Right lobe of liver (tissue), 6 donors: ENCODE measurements around the gene SYTL3. TPM values are rescaled to one million over a fixed set of nuclear protein-coding genes. Genes with fewer than 3 reads are reported as not detected.

Experiments
- ATAC-seq, 4 donors: fragments of 200-7000 bp; cut with Tn5 transposase; one replicate each; pipeline ENCODE4 v1.9.1; 2020; ENCODE audit warnings: mild to moderate bottlenecking in 4 of 4, moderate library complexity in 4 of 4
- DNase-seq, 3 donors: peaks; one replicate each; pipeline ENCODE4 v3.0.0-alpha.2; 2020
- H3K27ac ChIP-seq, 3 donors: fragments of 200-600 bp; one replicate each; pipeline ENCODE4 v1.8.0; 2022
- H3K27me3 ChIP-seq, 2 donors: fragments of 200-600 bp; one replicate each; pipeline ENCODE4 v1.8.0; 2022
- H3K36me3 ChIP-seq, 4 donors: fragments of 200-600 bp; sonication (generic) in 1 of 4; one replicate each; pipeline versions ENCODE4 v1.5.1 to v1.8.0; 2017 to 2022; ENCODE audit warnings: control low read depth in 1 of 4
- H3K4me1 ChIP-seq, 4 donors: fragments of 200-600 bp; sonication (generic) in 1 of 4; one replicate each; pipeline versions ENCODE4 v1.5.1 to v1.8.0; 2017 to 2022; ENCODE audit warnings: control low read depth in 1 of 4
- H3K4me3 ChIP-seq, 3 donors: fragments of 200-600 bp; one replicate each; pipeline ENCODE4 v1.8.0; 2022
- H3K9me3 ChIP-seq, 4 donors: fragments of 200-600 bp; sonication (generic) in 1 of 4; one replicate each; pipeline versions ENCODE4 v1.5.1 to v1.8.0; 2017 to 2022; ENCODE audit warnings: control low read depth in 1 of 4
- POLR2A ChIP-seq: fragments of 450-650 bp; IDR thresholded peaks from one replicate; pipeline ENCODE4 v1.6.1; 2017; ENCODE audit warnings: antibody characterized with exemption, mild to moderate bottlenecking
- WGBS: methylation state at CpG from one replicate; pipeline ENCODE4 v1.1.6; 2018; ENCODE audit warnings: low coverage, low lambda C conversion rate; ENCODE audit not compliant: insufficient coverage; ENCODE audit errors: missing lambda C conversion rate; 5-methylcytosine and 5-hydroxymethylcytosine counted together
- intact Hi-C, 2 donors: fragments of 100-400 bp; cut with DNase I; formaldehyde crosslinking; loops; one replicate each; pipeline versions ENCODE4 v1.11.2 to v1.14.1; 2022
- total RNA-seq, 6 experiments: library from RNA; depleted of rRNA in 2 of 6; stranded (reverse); fragments of >200 nt in 2 of 6; fragmentation: NEBNext Ultra II Directional in 3 of 6; extraction: Animal tissue kit (Norgen Biotek cat#: 25700) in 3 of 6; gene quantifications; one replicate each; pipeline versions ENCODE4 v1.1.0 to v1.2.4, GENCODE V29; 2016 to 2023
- TF ChIP-seq, protein P1 (sequence below), 4 donors: fragments of 200-600 bp in 3 of 4; fragments of 450-650 bp in 1 of 4; IDR thresholded peaks; one replicate each; pipeline versions ENCODE4 v1.5.1 to v1.8.0; 2016 to 2022; ENCODE audit warnings: antibody characterized with exemption in 4 of 4, mild to moderate bottlenecking in 2 of 4
- donor health status: DM: no; HTN: yes; CAD: no.
- donor health status: DM: no; HTN: no; CAD: no.
- donor health status: DM: no; HTN: no; CAD: no.
- donor health status: DM: no; HTN: yes; CAD: no.
- donor health status: DM: no; HTN: yes; CAD: no.

SYTL3 gene
- total RNA-seq, 6 experiments from 2014 or later: 0.66 to 1.7 (median 1.0) TPM

DNA sequence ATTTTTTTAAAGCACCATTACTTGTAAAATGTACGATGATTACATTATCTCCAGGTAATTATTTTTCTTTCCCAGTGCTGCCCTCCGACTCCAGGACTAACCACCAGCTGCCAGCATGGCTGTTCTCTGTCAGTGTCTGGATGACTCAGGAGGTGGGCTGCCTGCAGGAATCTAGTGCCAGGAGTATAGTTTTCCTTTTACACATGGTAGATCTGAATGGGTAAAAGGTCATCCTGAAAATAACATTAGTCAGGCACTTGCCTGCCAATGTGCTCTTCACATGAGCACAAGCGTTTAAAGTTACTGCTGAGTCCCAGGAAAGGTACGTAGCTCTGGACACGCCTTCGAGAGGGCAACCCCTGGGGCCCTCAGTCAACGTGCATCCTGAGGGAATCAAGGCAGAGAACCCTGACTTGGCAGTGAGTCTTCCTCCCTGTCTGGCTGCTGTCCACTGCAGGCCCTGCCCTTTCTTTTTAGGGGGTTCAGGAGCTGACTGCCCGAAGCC is 7.7 kb upstream of the SYTL3 start:
- no peak for TF ChIP-seq POLR2A
- TF ChIP-seq, protein P1, sequence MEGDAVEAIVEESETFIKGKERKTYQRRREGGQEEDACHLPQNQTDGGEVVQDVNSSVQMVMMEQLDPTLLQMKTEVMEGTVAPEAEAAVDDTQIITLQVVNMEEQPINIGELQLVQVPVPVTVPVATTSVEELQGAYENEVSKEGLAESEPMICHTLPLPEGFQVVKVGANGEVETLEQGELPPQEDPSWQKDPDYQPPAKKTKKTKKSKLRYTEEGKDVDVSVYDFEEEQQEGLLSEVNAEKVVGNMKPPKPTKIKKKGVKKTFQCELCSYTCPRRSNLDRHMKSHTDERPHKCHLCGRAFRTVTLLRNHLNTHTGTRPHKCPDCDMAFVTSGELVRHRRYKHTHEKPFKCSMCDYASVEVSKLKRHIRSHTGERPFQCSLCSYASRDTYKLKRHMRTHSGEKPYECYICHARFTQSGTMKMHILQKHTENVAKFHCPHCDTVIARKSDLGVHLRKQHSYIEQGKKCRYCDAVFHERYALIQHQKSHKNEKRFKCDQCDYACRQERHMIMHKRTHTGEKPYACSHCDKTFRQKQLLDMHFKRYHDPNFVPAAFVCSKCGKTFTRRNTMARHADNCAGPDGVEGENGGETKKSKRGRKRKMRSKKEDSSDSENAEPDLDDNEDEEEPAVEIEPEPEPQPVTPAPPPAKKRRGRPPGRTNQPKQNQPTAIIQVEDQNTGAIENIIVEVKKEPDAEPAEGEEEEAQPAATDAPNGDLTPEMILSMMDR (IDR thresholded peaks at IDR 0.05): no peak
- peak in 1 of 4 donors; percentile 33 for ATAC-seq
- Histone ChIP-seq H3K36me3 (peaks cover 0 to 6% (median 2%) of the 10 kb centered on the region in 4 donors), H3K4me3 (no peak overlapping the region), H3K27ac (peak overlapping the region in 2 of 3 donors; percentile 20 to 97), H3K4me1 (peaks cover 0 to 16% (median 9%) of the 10 kb centered on the region in 4 donors), H3K9me3 (no peaks in the 10 kb centered on the region), H3K27me3 (no peaks in the 10 kb centered on the region)
- intact Hi-C loops: no loop called here
- peak in 1 of 3 donors; percentile 42 for DNase-seq
- WGBS: 64% methylated on average over 7 of the region's 8 CpGs

GRCh38 chr6:158643836-158644230 is 6.0 kb upstream of the SYTL3 start:
- Histone ChIP-seq H3K27me3 (no peaks in the 10 kb centered on the region), H3K4me3 (peak overlapping the region; percentile 82 to 100 (median 97)), H3K4me1 (peaks cover 0 to 16% (median 9%) of the 10 kb centered on the region in 4 donors), H3K9me3 (no peaks in the 10 kb centered on the region), H3K36me3 (peaks cover 0 to 4% (median 0%) of the 10 kb centered on the region in 4 donors), H3K27ac (peak overlapping the region; percentile 92 to 97 (median 92))
- no peak for TF ChIP-seq POLR2A
- TF ChIP-seq, protein P1 (IDR thresholded peaks at IDR 0.05): no peak
- WGBS: 2% methylated on average over 11 of the region's 21 CpGs
- no peak for ATAC-seq
- intact Hi-C loops: no loop called here
- DNase-seq: no peak

DNA sequence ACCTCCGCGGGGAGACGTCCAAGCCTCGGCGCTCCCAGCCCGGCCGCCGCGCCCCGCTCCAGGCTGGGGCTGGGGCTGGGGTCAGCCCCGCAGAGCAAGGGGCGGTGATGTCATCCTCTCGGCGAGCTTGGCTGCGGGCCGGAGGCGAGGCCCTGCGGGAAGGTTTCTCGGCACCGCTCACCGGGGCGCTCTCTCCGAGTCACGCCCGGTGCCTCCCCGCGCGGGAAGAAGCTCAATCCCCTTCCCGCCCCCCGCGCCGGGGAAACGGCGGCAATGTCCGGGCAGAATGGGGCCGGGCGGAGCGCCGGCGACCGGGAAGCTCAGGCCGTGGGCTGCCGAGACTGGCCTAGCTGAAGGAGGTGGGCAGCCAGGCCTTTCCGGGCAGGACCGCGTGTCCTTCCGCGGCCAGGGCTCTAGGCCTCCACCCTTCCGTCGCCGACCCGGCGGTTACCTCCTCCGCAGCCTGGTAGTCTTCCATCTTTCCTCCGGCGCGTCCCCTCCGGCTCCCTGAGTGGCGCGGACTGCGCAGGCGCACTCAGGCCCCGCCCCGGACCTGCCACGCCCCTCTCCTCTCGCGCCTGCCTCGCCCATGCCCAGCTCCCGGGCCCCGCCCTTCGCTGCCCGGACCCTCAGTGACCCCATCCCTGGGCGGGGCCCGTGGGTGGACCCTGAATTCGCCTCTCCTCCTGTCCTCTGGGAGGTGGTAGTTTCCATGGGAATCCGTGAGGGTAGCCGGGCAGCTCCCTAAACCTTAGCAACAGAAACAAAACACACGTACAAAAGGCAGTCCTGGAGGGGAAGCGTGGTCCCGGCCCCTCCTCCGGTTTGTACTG is 5.4 kb upstream of the SYTL3 start, which contains the start of gene DYNLT1:
DYNLT1 (minus strand) TSS at position 513 of the 833 bp plus-strand sequence; CDS start at position 478, 35 bp downstream.
- H3K27me3 ChIP-seq: no peaks in the 10 kb centered on the region
- intact Hi-C loops: no loop called here
- H3K4me3 ChIP-seq: peak within 1 kb of the TSS; percentile 82 to 100 (median 97)
- ATAC-seq: peak; percentile 95 to 99 (median 98)
- DNase-seq: peak; percentile 96 to 97 (median 97)
- peaks cover 0 to 4% (median 0%) of the 10 kb centered on the region in 4 donors for H3K36me3 ChIP-seq
- 0% methylated on average over 7 of the region's 81 CpGs for WGBS
- H3K4me1 ChIP-seq: peaks cover 0 to 16% (median 9%) of the 10 kb centered on the region in 4 donors
- H3K27ac ChIP-seq: peak within 1 kb of the TSS; percentile 92 to 97 (median 92)
- peak; percentile 99 for TF ChIP-seq POLR2A
- TF ChIP-seq, protein P1 (IDR thresholded peaks at IDR 0.05): no peak
- H3K9me3 ChIP-seq: no peaks in the 10 kb centered on the region

GRCh38 chr6:158645064-158646022 is 4.5 kb upstream of the SYTL3 start:
- 26% methylated on average over 18 of the region's 21 CpGs for WGBS
- H3K36me3 ChIP-seq: peaks cover 0 to 4% (median 0%) of the 10 kb centered on the region in 4 donors
- H3K4me3 ChIP-seq: peak overlapping the region; percentile 82 to 100 (median 97)
- intact Hi-C loops: no loop called here
- H3K27ac ChIP-seq: peak overlapping the region; percentile 92 to 97 (median 92)
- H3K4me1 ChIP-seq: peaks cover 0 to 16% (median 9%) of the 10 kb centered on the region in 4 donors
- DNase-seq (peak in 1 of 3 donors; percentile 36), ATAC-seq (no peak)
- no peaks in the 10 kb centered on the region for H3K9me3 ChIP-seq
- no peaks in the 10 kb centered on the region for H3K27me3 ChIP-seq
- no peak for TF ChIP-seq POLR2A
- TF ChIP-seq, protein P1 (IDR thresholded peaks at IDR 0.05): no peak
